Trophoblast cell (in vitro differentiated cells and primary cell): Measurements from ENCODE around the gene TMEM178B.

Experiments used
- DNase-seq, 2 donors: peaks; one replicate each; pipeline ENCODE4 v3.0.0-alpha.2; 2016
- H2AFZ ChIP-seq: 2 replicates; pipeline ENCODE4 v1.6.1; 2013; ENCODE audit warnings: low read length, moderate library complexity, mild to moderate bottlenecking; ENCODE audit not compliant: insufficient read depth, poor library complexity
- H2AK5ac ChIP-seq: 2 replicates; pipeline ENCODE4 v1.6.1; 2013; ENCODE audit warnings: mild to moderate bottlenecking, low read length
- H2BK120ac ChIP-seq: 2 replicates; pipeline ENCODE4 v1.6.1; 2013; ENCODE audit warnings: low read length, mild to moderate bottlenecking, moderate library complexity; ENCODE audit not compliant: insufficient read depth, poor library complexity
- H2BK12ac ChIP-seq: 2 replicates; pipeline ENCODE4 v1.6.1; 2013; ENCODE audit warnings: mild to moderate bottlenecking, low read length, moderate library complexity
- H2BK5ac ChIP-seq: 2 replicates; pipeline ENCODE4 v1.6.1; 2013; ENCODE audit warnings: low read length, low read depth, moderate library complexity, mild to moderate bottlenecking; ENCODE audit not compliant: poor library complexity
- H3K14ac ChIP-seq: 2 replicates; pipeline ENCODE4 v1.6.1; 2013; ENCODE audit warnings: mild to moderate bottlenecking, low read length
- H3K18ac ChIP-seq: 2 replicates; pipeline ENCODE4 v1.6.1; 2013; ENCODE audit warnings: mild to moderate bottlenecking, low read length
- H3K23ac ChIP-seq: 2 replicates; pipeline ENCODE4 v1.6.1; 2013; ENCODE audit warnings: low read length
- H3K27ac ChIP-seq: 2 replicates; pipeline ENCODE4 v1.5.1; 2013; ENCODE audit warnings: low read depth, mild to moderate bottlenecking, inconsistent platforms, low read length, moderate library complexity
- H3K27me3 ChIP-seq: 2 replicates; pipeline ENCODE4 v1.6.1; 2013; ENCODE audit warnings: inconsistent platforms, mild to moderate bottlenecking, low read length, moderate library complexity; ENCODE audit not compliant: insufficient read depth
- H3K36me3 ChIP-seq, 2 experiments: 1 replicate in 1 of 2; 2 replicates in 1 of 2; pipeline ENCODE4 v1.6.1; 2013; ENCODE audit warnings: low read length in 2 of 2, mild to moderate bottlenecking in 2 of 2, moderate library complexity in 1 of 2; ENCODE audit not compliant: insufficient read depth in 2 of 2, control insufficient read depth in 1 of 2
- H3K4ac ChIP-seq: 2 replicates; pipeline ENCODE4 v1.6.1; 2013; ENCODE audit warnings: low read depth, mild to moderate bottlenecking, low read length, moderate library complexity
- H3K4me1 ChIP-seq, 2 experiments: 1 replicate in 1 of 2; 2 replicates in 1 of 2; pipeline ENCODE4 v1.6.1; 2013; ENCODE audit warnings: low read length in 2 of 2, mild to moderate bottlenecking in 2 of 2, moderate library complexity in 1 of 2; ENCODE audit not compliant: insufficient read depth in 2 of 2, control insufficient read depth in 1 of 2
- H3K4me2 ChIP-seq: 2 replicates; pipeline ENCODE4 v1.6.1; 2013; ENCODE audit warnings: inconsistent platforms, mild to moderate bottlenecking, low read length, moderate library complexity
- H3K4me3 ChIP-seq: 2 replicates; pipeline ENCODE4 v1.5.1; 2013; ENCODE audit warnings: mild to moderate bottlenecking, low read depth, low read length, inconsistent platforms
- H3K79me1 ChIP-seq: one replicate; pipeline ENCODE4 v1.6.1; 2013; ENCODE audit warnings: low read length
- H3K79me2 ChIP-seq: 2 replicates; pipeline ENCODE4 v1.6.1; 2013; ENCODE audit warnings: low read length, mild to moderate bottlenecking; ENCODE audit not compliant: control insufficient read depth, insufficient read depth, poor library complexity
- H3K9ac ChIP-seq: 2 replicates; pipeline ENCODE4 v1.6.1; 2013; ENCODE audit warnings: mild to moderate bottlenecking, low read length
- H3K9me3 ChIP-seq: 2 replicates; pipeline ENCODE4 v1.6.1; 2013; ENCODE audit warnings: low read depth, mild to moderate bottlenecking, control low read depth, inconsistent platforms, low read length; ENCODE audit not compliant: insufficient read depth
- H4K12ac ChIP-seq: 2 replicates; pipeline ENCODE4 v1.6.1; 2013; ENCODE audit warnings: low read depth, mild to moderate bottlenecking, low read length, moderate library complexity
- H4K8ac ChIP-seq: 2 replicates; pipeline ENCODE4 v1.6.1; 2013; ENCODE audit warnings: low read depth, mild to moderate bottlenecking, low read length, moderate library complexity
- H4K91ac ChIP-seq: one replicate; pipeline ENCODE4 v1.6.1; 2013; ENCODE audit warnings: low read depth, mild to moderate bottlenecking, low read length, moderate library complexity
- WGBS: extraction: QIAGEN DNeasy Blood & Tissue Kit; methylation state at CpG from one replicate; pipeline ENCODE4 v1.1.7; 2013; ENCODE audit warnings: missing lambda C conversion rate; ENCODE audit not compliant: insufficient read length, insufficient coverage; ENCODE audit errors: extremely low coverage; 5-methylcytosine and 5-hydroxymethylcytosine counted together

TMEM178B gene

DNA sequence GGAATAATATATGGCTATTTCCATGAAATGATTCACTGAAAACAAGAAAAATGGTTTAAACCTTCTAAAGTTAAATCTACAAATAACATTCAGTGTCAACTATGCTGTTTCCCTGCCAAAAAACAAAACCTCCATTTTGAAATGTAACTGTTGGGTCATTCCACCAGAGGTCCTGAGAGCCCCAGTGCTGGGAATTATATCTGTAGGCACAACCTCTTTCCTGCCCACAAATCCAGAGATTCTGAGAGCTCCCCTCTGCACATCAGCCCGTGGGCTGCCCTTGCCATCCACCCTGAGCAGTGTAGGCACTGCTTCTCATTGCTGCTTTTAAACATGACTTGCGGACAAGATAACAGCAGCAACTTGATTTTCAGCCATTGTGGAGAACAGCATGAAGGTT lies 198.6 kb downstream of the TMEM178B start:
- Histone ChIP-seq H3K9me3 (no peaks in the 10 kb centered on the region), H2BK5ac (no peak overlapping the region), H3K14ac (no peak overlapping the region), H3K79me1 (no peaks in the 10 kb centered on the region), H3K36me3 (no peaks in the 10 kb centered on the region), H4K91ac (no peak overlapping the region), H4K12ac (no peak overlapping the region), H3K9ac (no peak overlapping the region), H3K18ac (no peak overlapping the region), H4K8ac (no peak overlapping the region), H3K23ac (no peak overlapping the region), H2AFZ (no peak overlapping the region), H3K4me3 (no peak overlapping the region), H2BK12ac (no peak overlapping the region), H2BK120ac (no peak overlapping the region), H3K79me2 (no peaks in the 10 kb centered on the region), H3K4me1 (no peaks in the 10 kb centered on the region), H3K4me2 (no peak overlapping the region), H2AK5ac (no peak overlapping the region), H3K4ac (no peak overlapping the region), H3K27me3 (no peaks in the 10 kb centered on the region), H3K27ac (no peak overlapping the region)
- no CpG with 5 or more reads among the region's 2 CpGs for WGBS
- no peak for DNase-seq

DNA sequence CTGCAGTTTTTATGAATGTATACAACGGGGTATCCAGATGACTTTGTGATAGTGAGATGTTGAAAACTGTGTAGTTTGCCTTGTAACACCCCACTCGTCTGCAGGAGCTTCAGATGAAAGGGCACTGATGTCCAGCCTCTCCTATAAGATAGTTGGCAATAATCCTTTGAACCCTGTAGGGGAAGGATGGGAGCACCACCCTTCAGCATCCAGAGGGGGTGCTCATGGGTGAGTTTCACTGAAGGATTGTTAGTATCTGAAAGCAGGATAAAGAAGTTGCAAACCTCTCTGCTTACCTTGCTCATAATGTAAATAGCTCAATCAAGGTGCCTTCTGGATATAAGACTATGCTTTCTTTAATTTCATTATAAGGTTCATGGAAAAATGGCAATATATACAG lies 201.5 kb downstream of the TMEM178B start:
- H3K4ac ChIP-seq, result no peak overlapping the region
- H3K23ac ChIP-seq, result no peak overlapping the region
- H3K9ac ChIP-seq, result no peak overlapping the region
- no peak overlapping the region for H4K8ac ChIP-seq
- H2BK5ac ChIP-seq, result no peak overlapping the region
- H3K4me1 ChIP-seq, result no peaks in the 10 kb centered on the region
- H4K91ac ChIP-seq, result no peak overlapping the region
- H3K18ac ChIP-seq, result no peak overlapping the region
- H2AFZ ChIP-seq, result no peak overlapping the region
- H4K12ac ChIP-seq, result no peak overlapping the region
- H2AK5ac ChIP-seq, result no peak overlapping the region
- no peaks in the 10 kb centered on the region for H3K79me2 ChIP-seq
- H3K36me3 ChIP-seq, result no peaks in the 10 kb centered on the region
- H2BK120ac ChIP-seq, result no peak overlapping the region
- WGBS, result no CpG with 5 or more reads among the region's 2 CpGs
- no peak overlapping the region for H2BK12ac ChIP-seq
- DNase-seq, result no peak
- H3K79me1 ChIP-seq, result no peaks in the 10 kb centered on the region
- no peak overlapping the region for H3K4me3 ChIP-seq
- H3K4me2 ChIP-seq, result no peak overlapping the region
- no peak overlapping the region for H3K14ac ChIP-seq
- H3K9me3 ChIP-seq, result no peaks in the 10 kb centered on the region
- no peaks in the 10 kb centered on the region for H3K27me3 ChIP-seq
- H3K27ac ChIP-seq, result no peak overlapping the region

DNA sequence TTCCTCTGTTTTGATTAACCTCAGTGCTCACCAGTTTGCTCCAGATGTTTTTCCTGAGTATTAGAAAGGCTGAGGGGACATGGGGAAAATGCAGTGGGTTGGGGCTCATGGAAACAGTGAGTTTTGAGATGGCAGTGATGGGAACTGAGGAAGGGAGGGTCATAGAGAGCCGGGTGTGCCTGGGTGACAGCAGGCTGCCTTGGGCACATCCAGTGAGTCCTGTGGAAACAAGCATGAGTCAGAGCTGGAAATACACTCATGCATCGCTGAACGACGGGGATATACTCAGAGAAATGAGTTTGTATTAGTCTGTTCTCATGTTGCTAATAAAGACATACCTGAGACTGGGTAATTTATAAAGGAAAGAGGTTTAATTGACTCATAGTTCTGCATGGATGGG lies 202.2 kb downstream of the TMEM178B start:
- H3K27ac ChIP-seq, result no peak overlapping the region
- no peaks in the 10 kb centered on the region for H3K79me1 ChIP-seq
- H3K23ac ChIP-seq, result no peak overlapping the region
- H3K36me3 ChIP-seq, result no peaks in the 10 kb centered on the region
- H3K4me1 ChIP-seq, result no peaks in the 10 kb centered on the region
- no CpG with 5 or more reads among the region's 4 CpGs for WGBS
- H3K9ac ChIP-seq, result no peak overlapping the region
- no peak overlapping the region for H2BK12ac ChIP-seq
- no peak overlapping the region for H3K14ac ChIP-seq
- no peak overlapping the region for H3K4ac ChIP-seq
- H4K91ac ChIP-seq, result no peak overlapping the region
- no peak overlapping the region for H2AFZ ChIP-seq
- no peak for DNase-seq
- no peak overlapping the region for H2AK5ac ChIP-seq
- H4K12ac ChIP-seq, result no peak overlapping the region
- no peaks in the 10 kb centered on the region for H3K27me3 ChIP-seq
- H3K9me3 ChIP-seq, result no peaks in the 10 kb centered on the region
- H3K18ac ChIP-seq, result no peak overlapping the region
- no peak overlapping the region for H3K4me3 ChIP-seq
- H2BK120ac ChIP-seq, result no peak overlapping the region
- no peaks in the 10 kb centered on the region for H3K79me2 ChIP-seq
- no peak overlapping the region for H3K4me2 ChIP-seq
- H2BK5ac ChIP-seq, result no peak overlapping the region
- no peak overlapping the region for H4K8ac ChIP-seq

DNA sequence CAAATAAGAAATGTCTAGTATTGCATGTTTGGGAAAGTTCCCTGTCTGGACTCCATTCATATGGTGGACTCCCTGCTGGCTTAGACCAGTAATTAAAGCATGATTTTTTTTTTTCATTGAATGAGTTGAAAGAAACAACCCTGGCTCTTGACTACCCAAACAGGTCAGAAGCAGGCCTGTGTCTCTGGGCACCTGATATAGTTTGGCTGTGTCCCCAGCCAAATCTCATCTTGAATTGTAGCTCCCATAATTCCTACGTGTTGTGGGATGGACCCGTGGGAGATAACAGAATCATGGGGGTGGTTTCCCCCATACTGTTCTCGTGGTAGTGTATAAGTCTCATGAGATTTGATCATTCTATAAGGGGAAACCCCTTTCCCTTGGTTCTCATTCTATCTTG lies 206.2 kb downstream of the TMEM178B start:
- H3K4me3 ChIP-seq, result no peak overlapping the region
- no peak overlapping the region for H3K4ac ChIP-seq
- no peak for DNase-seq
- peaks cover 3% of the 10 kb centered on the region for H3K9me3 ChIP-seq
- H2BK120ac ChIP-seq, result no peak overlapping the region
- H2BK5ac ChIP-seq, result no peak overlapping the region
- no peak overlapping the region for H3K4me2 ChIP-seq
- H2AK5ac ChIP-seq, result no peak overlapping the region
- H4K91ac ChIP-seq, result no peak overlapping the region
- no peak overlapping the region for H3K18ac ChIP-seq
- H3K9ac ChIP-seq, result no peak overlapping the region
- no CpG with 5 or more reads among the region's 3 CpGs for WGBS
- no peaks in the 10 kb centered on the region for H3K79me2 ChIP-seq
- no peak overlapping the region for H4K8ac ChIP-seq
- no peaks in the 10 kb centered on the region for H3K4me1 ChIP-seq
- H4K12ac ChIP-seq, result no peak overlapping the region
- H3K27me3 ChIP-seq, result no peaks in the 10 kb centered on the region
- H3K27ac ChIP-seq, result no peak overlapping the region
- H3K79me1 ChIP-seq, result no peaks in the 10 kb centered on the region
- no peak overlapping the region for H2BK12ac ChIP-seq
- H2AFZ ChIP-seq, result no peak overlapping the region
- no peak overlapping the region for H3K23ac ChIP-seq
- H3K36me3 ChIP-seq, result no peaks in the 10 kb centered on the region
- no peak overlapping the region for H3K14ac ChIP-seq
